Testis (tissue), 3 donors: ENCODE measurements around the gene TSPAN32. TPM values are rescaled to one million over a fixed set of nuclear protein-coding genes. Genes with fewer than 3 reads are reported as not detected.

Experiments used
- DNase-seq: peaks from one replicate; pipeline ENCODE4 v3.0.0-alpha.2; 2019
- H3K27ac ChIP-seq, 2 donors: fragments of 200-600 bp; sonication (generic); one replicate each; pipeline ENCODE4 v1.5.1; 2019
- H3K27me3 ChIP-seq: fragments of 200-600 bp; sonication (generic); one replicate; pipeline ENCODE4 v1.5.1; 2019
- H3K36me3 ChIP-seq: fragments of 200-600 bp; sonication (generic); one replicate; pipeline ENCODE4 v1.5.1; 2017; ENCODE audit warnings: low read depth; ENCODE audit errors: missing control alignments
- H3K4me1 ChIP-seq: fragments of 200-600 bp; sonication (generic); one replicate; pipeline ENCODE4 v1.5.1; 2019
- H3K4me3 ChIP-seq, 2 donors: fragments of 200-600 bp; sonication (generic); one replicate each; pipeline ENCODE4 v1.5.1; 2017 to 2019
- H3K9me3 ChIP-seq: fragments of 200-600 bp; sonication (generic); one replicate; pipeline ENCODE4 v1.5.1; 2017
- POLR2A ChIP-seq: fragments of 450-650 bp; IDR thresholded peaks from one replicate; pipeline ENCODE4 v1.6.1; 2017; ENCODE audit warnings: antibody characterized with exemption, mild to moderate bottlenecking, moderate library complexity
- WGBS, 2 donors: methylation state at CpG; one replicate each; pipeline ENCODE4 v1.1.5; 2018; 5-methylcytosine and 5-hydroxymethylcytosine counted together
- intact Hi-C: fragments of 100-400 bp; cut with DNase I; formaldehyde crosslinking; loops from one replicate; pipeline ENCODE4 v1.15.1; 2023; ENCODE audit warnings: low total_unique reads
- polyA plus RNA-seq: library from polyadenylated mRNA; stranded (reverse); fragments of 350-450 nt; fragmentation: Illumina TruSeq; extraction: RNeasy Lipid Tissue Mini Kit (QIAGEN cat#74804); gene quantifications from one replicate; pipeline ENCODE4 v1.2.3, GENCODE V29; 2014; ENCODE audit warnings: low read depth, low replicate concordance; ENCODE audit not compliant: insufficient read depth
- total RNA-seq, 2 donors: library from RNA; depleted of rRNA; stranded (reverse); fragments of >200 nt; gene quantifications; one replicate each; pipeline ENCODE4 v1.2.3, GENCODE V29; 2016
- TF ChIP-seq, protein P1 (sequence below), 3 experiments: fragments of 450-650 bp in 2 of 3; fragments of 200-600 bp in 1 of 3; sonication (generic) in 1 of 3; IDR thresholded peaks; one replicate each; pipeline ENCODE4 v1.5.1; 2016 to 2019; ENCODE audit warnings: antibody characterized with exemption in 3 of 3, mild to moderate bottlenecking in 2 of 3, moderate library complexity in 1 of 3

Gene TSPAN32
- total and polyA plus RNA-seq, 3 donors from 2014 or later, result 1.0 to 1.5 (median 1.1) TPM

DNA sequence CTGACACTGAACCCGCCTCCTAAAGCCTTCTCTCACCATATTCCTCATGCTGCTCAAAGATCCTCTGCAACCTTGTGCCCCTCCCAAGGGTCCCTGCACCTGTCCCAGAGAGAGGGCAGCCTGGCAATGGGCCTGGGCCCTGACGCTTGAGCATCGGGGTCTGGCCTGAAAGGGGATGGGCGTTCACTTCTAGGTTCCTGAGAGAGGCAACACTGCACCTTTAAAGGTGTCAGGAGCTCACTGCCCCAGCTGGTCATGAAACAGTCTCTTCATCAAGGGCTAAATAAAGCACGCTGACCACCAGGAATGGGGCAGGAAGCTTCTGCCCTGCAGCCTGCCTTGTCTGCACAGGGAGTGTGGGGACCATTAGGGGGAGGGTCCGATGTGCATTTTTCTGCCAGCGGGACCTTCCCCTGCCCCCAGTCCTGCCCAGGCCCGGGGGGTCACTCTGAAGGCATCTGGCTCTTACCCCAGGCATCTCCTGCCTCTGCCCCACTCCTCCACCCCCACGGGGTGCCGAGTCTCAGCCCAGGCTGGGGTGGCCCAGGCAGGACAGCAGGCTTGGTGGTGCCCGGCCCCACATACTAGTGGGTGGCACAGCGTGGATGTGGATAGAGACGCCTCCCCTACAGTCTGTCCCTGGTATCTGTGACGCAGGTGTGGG lies 3.5 kb upstream of the TSPAN32 start:
- 78 to 89% methylated on average over 7 to 14 of the region's 14 CpGs for WGBS, 2 donors
- Histone ChIP-seq H3K27me3 (no peaks in the 10 kb centered on the region), H3K36me3 (no peaks in the 10 kb centered on the region), H3K4me3 (no peak overlapping the region), H3K4me1 (peaks cover 10% of the 10 kb centered on the region), H3K27ac (no peak overlapping the region), H3K9me3 (no peaks in the 10 kb centered on the region)
- TF ChIP-seq POLR2A, result no peak
- TF ChIP-seq, protein P1, sequence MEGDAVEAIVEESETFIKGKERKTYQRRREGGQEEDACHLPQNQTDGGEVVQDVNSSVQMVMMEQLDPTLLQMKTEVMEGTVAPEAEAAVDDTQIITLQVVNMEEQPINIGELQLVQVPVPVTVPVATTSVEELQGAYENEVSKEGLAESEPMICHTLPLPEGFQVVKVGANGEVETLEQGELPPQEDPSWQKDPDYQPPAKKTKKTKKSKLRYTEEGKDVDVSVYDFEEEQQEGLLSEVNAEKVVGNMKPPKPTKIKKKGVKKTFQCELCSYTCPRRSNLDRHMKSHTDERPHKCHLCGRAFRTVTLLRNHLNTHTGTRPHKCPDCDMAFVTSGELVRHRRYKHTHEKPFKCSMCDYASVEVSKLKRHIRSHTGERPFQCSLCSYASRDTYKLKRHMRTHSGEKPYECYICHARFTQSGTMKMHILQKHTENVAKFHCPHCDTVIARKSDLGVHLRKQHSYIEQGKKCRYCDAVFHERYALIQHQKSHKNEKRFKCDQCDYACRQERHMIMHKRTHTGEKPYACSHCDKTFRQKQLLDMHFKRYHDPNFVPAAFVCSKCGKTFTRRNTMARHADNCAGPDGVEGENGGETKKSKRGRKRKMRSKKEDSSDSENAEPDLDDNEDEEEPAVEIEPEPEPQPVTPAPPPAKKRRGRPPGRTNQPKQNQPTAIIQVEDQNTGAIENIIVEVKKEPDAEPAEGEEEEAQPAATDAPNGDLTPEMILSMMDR (IDR thresholded peaks at IDR 0.05), result no peak
- intact Hi-C loops, result loop anchor here (5.0 kb wide), 1 partner anchor 101 kb away; no protein-coding TSS in a partner anchor
- DNase-seq, result peak; percentile 9

DNA sequence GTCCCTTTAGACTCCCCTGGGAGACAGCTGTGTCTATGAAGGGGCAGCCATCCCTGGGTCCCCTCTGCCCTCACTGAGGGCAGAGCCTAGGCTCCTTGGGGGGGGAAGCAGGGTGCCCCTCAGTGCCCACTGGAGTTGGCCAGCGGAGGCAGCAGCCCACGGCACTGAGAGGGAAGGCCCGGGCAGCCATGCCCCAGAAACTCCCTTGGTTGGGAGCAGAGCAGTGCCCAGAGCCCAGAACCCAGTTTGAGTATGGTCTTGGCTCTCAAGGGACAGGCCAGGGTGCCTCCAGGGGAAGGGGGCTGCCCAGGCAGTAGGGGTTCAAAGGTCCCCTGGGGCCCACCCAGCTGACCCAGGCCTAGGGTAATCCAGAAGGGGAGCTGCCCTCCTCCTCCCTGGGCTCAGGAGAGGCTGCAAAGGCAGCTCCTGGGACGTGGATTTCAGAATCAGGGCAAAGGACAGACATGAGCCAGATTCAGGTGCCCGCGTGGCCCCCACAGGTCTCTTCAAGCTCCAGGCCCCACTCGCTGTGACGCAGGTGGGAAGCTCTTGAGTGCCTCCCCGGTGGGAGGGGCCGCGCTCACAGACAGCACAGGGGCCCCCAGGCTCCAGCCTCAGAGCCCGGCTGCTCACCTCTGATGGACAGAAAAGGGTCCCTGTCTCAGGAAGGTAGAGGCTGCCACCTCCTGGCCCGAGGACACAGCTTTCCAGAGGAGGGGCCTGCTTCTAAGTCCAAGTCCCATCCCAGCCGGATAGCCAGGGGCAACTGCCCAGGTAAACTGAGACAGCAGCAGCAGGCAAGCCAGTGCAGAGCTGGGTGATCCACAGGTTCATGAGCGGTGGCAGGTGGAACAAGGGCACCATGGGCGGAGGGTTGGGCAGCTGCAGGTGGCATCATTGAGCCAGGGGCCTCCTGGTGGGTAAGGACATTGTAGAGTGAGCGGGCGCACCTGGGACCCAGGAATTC lies 2.7 kb upstream of the TSPAN32 start:
- H3K27ac ChIP-seq, result no peak overlapping the region
- intact Hi-C loops, result loop anchor here (5.0 kb wide), 1 partner anchor 102 kb away; no protein-coding TSS in a partner anchor
- peak; percentile 54 for DNase-seq
- no peaks in the 10 kb centered on the region for H3K9me3 ChIP-seq
- no peak overlapping the region for H3K4me3 ChIP-seq
- peaks cover 18% of the 10 kb centered on the region for H3K4me1 ChIP-seq
- no peaks in the 10 kb centered on the region for H3K27me3 ChIP-seq
- TF ChIP-seq, protein P1 (IDR thresholded peaks at IDR 0.05), result peak in 1 of 3 experiments; percentile 15
- no peak for TF ChIP-seq POLR2A
- H3K36me3 ChIP-seq, result no peaks in the 10 kb centered on the region
- 68 to 92% methylated on average over 4 to 18 of the region's 18 CpGs for WGBS, 2 donors

DNA sequence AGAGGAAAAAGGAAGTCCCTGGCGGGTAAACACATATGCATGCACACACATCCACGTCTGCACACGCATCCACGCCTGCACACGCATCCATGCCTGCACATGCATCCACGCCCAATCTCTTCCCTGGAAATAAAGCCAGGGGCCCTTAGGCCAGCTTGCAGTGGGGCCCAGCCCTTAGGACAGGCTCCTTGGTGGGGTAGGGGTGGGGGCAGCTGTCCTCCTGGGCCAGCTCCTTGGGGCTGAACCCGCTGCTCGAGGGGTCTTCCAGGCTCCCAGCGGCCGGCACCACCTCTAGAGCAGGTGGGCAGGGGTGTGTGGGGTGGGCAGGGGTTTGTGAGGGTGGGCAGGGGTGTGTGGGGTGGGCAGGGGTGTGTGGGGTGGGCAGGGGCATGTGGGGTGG lies 2.0 kb upstream of the TSPAN32 start:
- Histone ChIP-seq H3K27ac (no peak overlapping the region), H3K4me3 (no peak overlapping the region), H3K9me3 (no peaks in the 10 kb centered on the region), H3K27me3 (no peaks in the 10 kb centered on the region), H3K4me1 (peaks cover 24% of the 10 kb centered on the region), H3K36me3 (no peaks in the 10 kb centered on the region)
- DNase-seq, result no peak
- intact Hi-C loops, result loop anchor here (5.0 kb wide), 1 partner anchor 102 kb away; no protein-coding TSS in a partner anchor
- WGBS, 2 donors, result 65 to 80% methylated on average over 5 to 9 of the region's 10 CpGs
- TF ChIP-seq POLR2A, result no peak
- TF ChIP-seq, protein P1 (IDR thresholded peaks at IDR 0.05), result no peak

DNA sequence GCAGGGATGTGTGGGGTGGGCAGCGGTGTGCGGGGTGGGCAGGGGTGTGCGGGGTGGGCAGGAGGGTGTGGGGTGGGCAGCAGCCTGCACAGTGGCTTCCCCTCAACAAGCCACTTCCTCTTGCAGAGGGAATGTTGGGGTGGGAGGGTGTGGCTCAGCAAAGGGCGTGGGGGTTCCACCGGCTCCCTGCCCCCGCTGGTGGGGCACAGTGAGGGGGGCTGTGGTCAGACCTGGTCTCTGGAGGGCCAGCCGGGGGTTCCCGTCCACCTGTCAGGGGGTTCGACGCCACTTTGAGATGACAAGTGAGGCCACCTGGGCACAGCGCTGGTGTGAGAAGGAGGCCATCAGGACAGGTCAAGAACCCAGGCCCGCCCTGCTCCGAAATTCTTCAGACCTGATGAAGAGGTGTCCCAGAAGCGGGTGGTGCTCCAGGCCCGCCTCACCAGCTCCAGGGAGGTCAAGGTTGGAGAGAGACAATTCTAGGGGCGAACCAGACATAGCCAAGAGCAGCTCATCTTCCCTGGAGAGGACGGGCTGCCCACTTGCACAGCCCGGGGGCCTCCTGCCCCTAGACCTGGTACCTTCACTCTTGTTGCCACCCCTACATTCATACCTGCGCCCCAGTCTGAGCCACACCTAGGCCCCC lies 1.4 kb upstream of the TSPAN32 start:
- 81 to 83% methylated on average over 9 to 19 of the region's 19 CpGs for WGBS, 2 donors
- intact Hi-C loops, result no loop called here
- H3K9me3 ChIP-seq, result no peaks in the 10 kb centered on the region
- peaks cover 30% of the 10 kb centered on the region for H3K4me1 ChIP-seq
- H3K27ac ChIP-seq, result no peak overlapping the region
- H3K36me3 ChIP-seq, result no peaks in the 10 kb centered on the region
- H3K4me3 ChIP-seq, result no peak overlapping the region
- DNase-seq, result peak; percentile 12
- H3K27me3 ChIP-seq, result no peaks in the 10 kb centered on the region
- TF ChIP-seq, protein P1 (IDR thresholded peaks at IDR 0.05), result no peak
- TF ChIP-seq POLR2A, result no peak
